OCI-M1 (cell line): ENCODE data around the gene NOLC1.

Experiments
- DNase-seq: peaks from one replicate; lab custom pipeline; 2025; lab: John Stamatoyannopoulos, UW

NOLC1 gene

GRCh38 chr10:102121739-102122372 lies 30.3 kb upstream of the NOLC1 start:
- no peak for DNase-seq

GRCh38 chr10:102122450-102122849 lies 29.7 kb upstream of the NOLC1 start:
- DNase-seq: no peak

GRCh38 chr10:102123223-102123622 lies 29.0 kb upstream of the NOLC1 start:
- DNase-seq: no peak

GRCh38 chr10:102131286-102132170 lies 20.7 kb upstream of the NOLC1 start:
- DNase-seq: no peak

DNA sequence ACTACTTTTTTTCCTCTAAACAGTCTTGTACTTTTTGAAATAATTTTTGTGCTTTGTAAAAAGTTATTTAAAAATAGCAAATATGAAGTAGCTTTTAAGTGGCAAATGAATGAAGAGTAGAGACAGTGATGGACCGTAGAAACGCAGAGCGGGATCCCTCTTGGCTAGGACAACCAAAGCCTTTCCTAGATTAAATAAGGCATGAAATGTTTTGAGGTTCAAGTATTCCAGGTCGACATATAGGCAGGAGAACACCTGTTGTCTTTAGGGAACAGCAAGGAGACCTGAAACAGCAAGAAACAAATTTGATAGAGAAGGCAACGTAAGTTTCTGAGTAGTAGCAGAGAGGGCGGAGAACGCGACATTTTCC lies 20.0 kb upstream of the NOLC1 start:
- DNase-seq: no peak

DNA sequence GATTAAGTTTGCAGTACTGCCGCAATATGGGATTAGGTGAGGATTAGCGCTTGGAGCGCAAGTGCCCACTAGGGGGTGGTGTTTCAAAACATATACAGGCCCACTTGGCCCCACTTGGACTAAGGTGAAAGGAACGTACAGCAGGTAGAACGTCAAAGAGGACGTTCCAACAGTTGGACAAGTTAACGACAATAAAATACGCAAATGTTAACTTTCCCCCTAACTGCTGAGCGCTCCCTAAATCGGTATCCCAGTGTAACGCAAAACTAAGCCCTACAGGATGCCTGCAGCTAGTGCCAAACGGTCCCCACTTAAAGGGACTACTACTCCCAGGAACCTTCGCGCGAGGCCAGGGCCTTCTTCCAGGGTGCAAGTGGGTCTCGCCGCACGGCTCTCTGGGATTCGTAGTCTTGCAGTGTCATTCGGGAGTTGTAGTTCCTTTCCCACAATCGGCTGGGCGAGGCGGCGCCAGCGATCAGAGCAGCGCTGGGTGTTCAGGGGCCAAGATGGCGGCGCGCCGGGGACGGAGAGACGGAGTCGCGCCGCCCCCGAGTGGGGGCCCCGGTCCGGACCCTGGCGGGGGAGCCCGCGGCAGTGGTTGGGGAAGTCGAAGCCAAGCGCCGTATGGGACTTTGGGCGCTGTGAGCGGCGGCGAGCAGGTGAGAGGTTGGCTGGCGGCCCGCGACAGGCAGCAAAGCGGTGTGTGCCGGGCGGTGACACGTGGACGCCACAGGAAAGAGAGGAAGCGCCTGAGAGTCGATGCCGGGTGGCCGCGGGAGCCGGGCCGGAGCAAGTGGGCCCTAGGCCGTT lies 19.4 kb upstream of the NOLC1 start, which contains the start of gene PPRC1:
PPRC1 (plus strand) TSS at position 478 of the 810 bp plus-strand sequence; CDS start at position 507, 29 bp downstream.
- peak; percentile 99 for DNase-seq

DNA sequence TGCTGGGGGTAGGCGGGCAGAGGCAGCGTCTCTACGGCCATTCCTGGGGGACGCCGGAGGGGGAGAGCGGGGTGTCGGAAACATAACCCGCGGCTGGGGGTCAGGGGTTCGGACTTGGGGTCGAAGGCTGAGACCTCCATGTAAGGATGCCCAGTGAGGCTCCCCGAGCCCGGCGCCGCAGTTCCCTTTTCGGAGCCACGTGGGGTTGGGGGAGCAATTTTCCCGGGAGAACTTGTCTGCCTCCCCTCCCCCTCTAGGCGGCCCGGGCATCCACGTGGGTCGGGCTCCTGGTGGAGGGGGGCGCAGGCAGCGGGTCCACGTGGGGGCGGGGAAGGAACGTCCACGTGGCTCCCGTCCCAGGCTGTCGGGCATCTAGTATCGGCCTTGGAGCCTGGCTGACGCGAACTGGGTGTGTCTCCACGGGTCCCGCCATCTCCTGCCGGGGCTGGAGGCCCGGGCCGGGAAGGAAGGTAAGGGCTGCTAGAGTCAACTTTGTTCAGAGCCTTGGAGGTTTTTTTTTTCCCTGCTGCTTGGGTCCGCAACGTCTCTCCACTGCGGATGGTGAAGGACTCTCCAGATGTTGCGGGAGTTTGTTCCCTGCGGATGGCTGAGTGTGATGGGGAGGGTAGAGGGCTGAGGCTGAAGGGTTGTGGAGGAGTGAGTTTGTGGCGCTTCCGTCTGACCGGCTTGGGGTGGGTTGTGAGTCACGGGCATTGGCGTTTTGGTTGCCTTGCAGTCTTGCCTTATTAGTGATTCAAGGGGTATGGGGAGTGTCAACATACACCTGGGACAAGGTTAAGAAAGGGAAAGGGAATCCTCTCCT lies 18.6 kb upstream of the NOLC1 start:
- peak; percentile 86 for DNase-seq

GRCh38 chr10:102134416-102134815 lies 17.8 kb upstream of the NOLC1 start:
- DNase-seq: no peak

- no peak for DNase-seq
These were observed 16.1 kb upstream of the NOLC1 start for GRCh38 chr10:102135956-102136526.

DNA sequence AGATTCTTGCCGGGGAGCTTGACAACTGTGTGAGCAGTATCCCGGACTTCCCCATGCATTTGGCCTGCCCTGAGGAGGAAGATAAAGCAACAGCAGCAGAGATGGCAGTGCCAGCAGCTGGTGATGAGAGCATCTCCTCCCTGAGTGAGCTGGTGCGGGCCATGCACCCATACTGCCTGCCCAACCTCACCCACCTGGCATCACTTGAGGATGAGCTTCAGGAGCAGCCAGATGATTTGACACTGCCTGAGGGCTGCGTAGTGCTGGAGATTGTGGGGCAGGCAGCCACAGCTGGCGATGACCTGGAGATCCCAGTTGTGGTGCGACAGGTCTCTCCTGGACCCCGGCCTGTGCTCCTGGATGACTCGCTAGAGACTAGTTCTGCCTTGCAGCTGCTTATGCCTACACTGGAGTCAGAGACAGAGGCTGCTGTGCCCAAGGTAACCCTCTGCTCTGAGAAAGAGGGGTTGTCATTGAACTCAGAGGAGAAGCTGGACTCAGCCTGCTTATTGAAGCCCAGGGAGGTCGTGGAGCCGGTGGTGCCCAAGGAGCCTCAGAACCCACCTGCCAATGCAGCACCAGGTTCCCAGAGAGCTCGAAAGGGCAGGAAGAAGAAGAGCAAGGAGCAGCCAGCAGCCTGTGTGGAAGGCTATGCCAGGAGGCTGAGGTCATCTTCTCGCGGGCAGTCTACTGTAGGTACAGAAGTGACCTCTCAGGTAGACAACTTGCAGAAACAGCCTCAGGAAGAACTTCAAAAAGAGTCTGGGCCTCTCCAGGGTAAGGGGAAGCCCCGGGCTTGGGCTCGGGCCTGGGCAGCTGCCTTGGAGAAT lies 12.7 kb upstream of the NOLC1 start:
- no peak for DNase-seq

GRCh38 chr10:102140218-102140617 lies 12.0 kb upstream of the NOLC1 start:
- DNase-seq: no peak

GRCh38 chr10:102140913-102141540 lies 11.2 kb upstream of the NOLC1 start:
- DNase-seq: no peak

- no peak for DNase-seq
These were observed 10.5 kb upstream of the NOLC1 start for GRCh38 chr10:102141583-102142107.

DNA sequence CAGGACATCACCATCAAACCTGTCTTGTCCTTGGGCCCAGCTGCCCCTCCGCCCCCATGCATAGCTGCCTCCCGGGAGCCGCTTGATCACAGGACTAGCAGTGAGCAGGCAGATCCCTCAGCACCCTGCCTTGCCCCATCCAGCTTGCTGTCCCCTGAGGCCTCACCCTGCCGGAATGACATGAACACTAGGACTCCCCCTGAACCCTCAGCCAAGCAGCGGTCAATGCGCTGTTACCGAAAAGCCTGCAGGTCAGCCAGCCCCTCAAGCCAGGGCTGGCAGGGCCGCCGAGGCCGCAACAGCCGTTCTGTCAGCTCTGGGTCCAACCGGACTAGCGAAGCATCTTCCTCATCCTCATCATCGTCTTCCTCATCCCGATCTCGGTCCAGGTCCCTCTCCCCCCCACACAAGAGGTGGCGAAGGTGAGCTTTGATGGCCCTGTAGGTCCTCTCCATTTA lies 5.2 kb upstream of the NOLC1 start:
- no peak for DNase-seq

DNA sequence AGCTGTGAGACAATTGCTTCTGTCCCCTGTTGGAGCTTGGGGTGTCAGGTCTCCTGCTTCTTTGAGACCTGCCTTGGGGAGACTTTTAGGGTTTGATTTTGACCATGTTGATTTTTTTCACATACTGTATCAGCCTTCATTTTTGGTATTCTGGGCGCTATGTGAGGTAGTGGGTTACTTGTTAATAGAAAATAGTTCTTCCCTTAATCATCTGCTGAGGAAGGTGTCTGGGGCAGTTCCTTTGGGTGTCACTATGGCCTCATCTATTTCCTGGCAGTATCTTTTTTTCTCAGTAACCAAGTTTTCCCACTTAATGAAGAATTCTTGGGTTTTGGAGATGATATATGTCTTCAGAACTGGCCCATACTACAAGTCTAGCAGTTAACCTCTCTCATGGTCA lies 4.6 kb upstream of the NOLC1 start:
- no peak for DNase-seq

GRCh38 chr10:102148275-102148674 lies 3.9 kb upstream of the NOLC1 start:
- no peak for DNase-seq

GRCh38 chr10:102150970-102151773 lies 1.0 kb upstream of the NOLC1 start:
- DNase-seq: peak; percentile 64

DNA sequence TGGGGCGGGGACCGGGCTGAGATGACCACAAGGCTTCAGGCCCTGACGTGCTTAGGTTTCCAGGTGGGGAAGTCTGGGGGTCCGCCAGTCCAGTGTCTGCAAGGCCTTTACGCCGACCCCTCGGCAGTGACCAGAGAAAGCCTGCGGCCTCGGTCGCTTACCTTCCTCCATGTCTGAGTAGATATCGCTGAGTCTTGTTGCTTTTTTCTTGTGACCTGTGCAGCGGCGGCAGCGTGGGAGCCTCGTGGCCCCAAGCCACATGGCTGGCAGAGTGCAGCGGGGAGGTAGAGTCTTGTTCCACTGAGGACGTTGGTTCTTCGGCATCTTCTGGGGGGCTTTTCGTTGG lies 329 bp downstream of the NOLC1 start:
- no peak for DNase-seq

DNA sequence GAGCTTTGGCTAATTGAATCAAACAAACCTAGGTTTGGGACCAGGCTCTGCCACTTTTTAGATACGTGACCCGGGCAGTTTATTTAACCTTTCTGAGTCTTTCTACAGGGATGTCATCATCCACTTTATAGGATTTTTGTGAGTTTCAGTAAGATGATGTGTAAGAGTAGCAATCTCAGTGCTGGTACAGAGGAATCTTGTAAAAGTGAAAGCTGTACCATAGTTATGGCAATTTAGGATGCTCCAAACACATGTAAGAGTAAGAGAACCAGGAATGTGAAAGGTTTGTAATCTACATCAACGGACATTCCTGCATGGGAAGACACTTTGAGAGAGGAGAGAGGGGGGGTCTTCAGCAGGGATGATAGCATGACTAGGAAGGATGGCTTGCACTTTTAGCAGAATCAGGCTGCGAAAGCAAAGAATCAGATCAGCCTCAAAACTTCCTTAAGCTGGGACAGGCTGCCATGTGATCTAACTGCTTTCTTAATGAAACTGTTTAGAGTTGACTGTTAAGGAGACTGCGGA lies 968 bp downstream of the NOLC1 start:
- no peak for DNase-seq
